Endodermal cell (in vitro differentiated cells): ENCODE measurements around the gene MGAT5B. TPM values are rescaled to one million over a fixed set of nuclear protein-coding genes. Genes with fewer than 3 reads are reported as not detected.
"Not testable (repeated sequence)": the region's sequence is repeated elsewhere in the genome, so short reads cannot be mapped to it uniquely, and the experiment has no call there.

Experiments used
- DNase-seq: peaks from one replicate; pipeline ENCODE4 v3.0.0-alpha.2; 2017
- H3K27ac ChIP-seq: 2 replicates; pipeline ENCODE4 v1.5.1; 2013; ENCODE audit warnings: mild to moderate bottlenecking, low read depth, low read length, moderate library complexity
- H3K27me3 ChIP-seq: 2 replicates; pipeline ENCODE4 v1.6.1; 2013; ENCODE audit warnings: mild to moderate bottlenecking, low read length, moderate library complexity; ENCODE audit not compliant: insufficient read depth, control insufficient read depth, poor library complexity, severe bottlenecking
- H3K36me3 ChIP-seq: 2 replicates; pipeline ENCODE4 v1.7.0; 2013; ENCODE audit warnings: mild to moderate bottlenecking, low read length, moderate library complexity; ENCODE audit not compliant: control insufficient read depth, insufficient read depth
- H3K4me1 ChIP-seq: one replicate; pipeline ENCODE4 v1.7.0; 2013; ENCODE audit warnings: low read length; ENCODE audit not compliant: control insufficient read depth, insufficient read depth
- H3K4me3 ChIP-seq: 2 replicates; pipeline ENCODE4 v1.5.1; 2013; ENCODE audit warnings: mild to moderate bottlenecking, low read length, moderate library complexity
- H3K9ac ChIP-seq: 2 replicates; pipeline ENCODE4 v1.6.1; 2013; ENCODE audit warnings: mild to moderate bottlenecking, low read length, moderate library complexity; ENCODE audit not compliant: poor library complexity, severe bottlenecking; ENCODE audit errors: extremely low read depth
- H3K9me3 ChIP-seq: 2 replicates; pipeline ENCODE4 v1.6.1; 2013; ENCODE audit warnings: mild to moderate bottlenecking, low read length, moderate library complexity; ENCODE audit not compliant: control insufficient read depth
- H3K27ac Mint-ChIP-seq: 2 replicates; pipeline ENCODE4 v1.8.0; 2020; ENCODE audit warnings: mixed read lengths
- H3K27me3 Mint-ChIP-seq: 2 replicates; pipeline ENCODE4 v1.8.0; 2021; ENCODE audit warnings: mild to moderate bottlenecking, mixed read lengths; ENCODE audit not compliant: insufficient read depth
- H3K36me3 Mint-ChIP-seq: 2 replicates; pipeline ENCODE4 v1.8.0; 2020; ENCODE audit warnings: low read depth, mixed read lengths
- H3K4me1 Mint-ChIP-seq: 2 replicates; pipeline ENCODE4 v1.8.0; 2020; ENCODE audit warnings: mixed read lengths
- H3K4me3 Mint-ChIP-seq: 2 replicates; pipeline ENCODE4 v1.8.0; 2020; ENCODE audit warnings: mild to moderate bottlenecking, moderate library complexity, mixed read lengths
- H3K9me3 Mint-ChIP-seq: 2 replicates; pipeline ENCODE4 v1.8.0; 2020; ENCODE audit warnings: mild to moderate bottlenecking, mixed read lengths
- WGBS, 2 experiments: methylation state at CpG; one replicate each; pipeline versions ENCODE4 v1.1.5 to v1.1.7; 2013; ENCODE audit warnings: missing lambda C conversion rate in 2 of 2, mixed read lengths in 1 of 2; ENCODE audit not compliant: insufficient coverage in 1 of 2, insufficient read length in 1 of 2; 5-methylcytosine and 5-hydroxymethylcytosine counted together
- total RNA-seq, 2 donors: library from RNA; stranded (reverse); fragmentation: NEBNext Ultra II Directional in 1 of 2; extraction: Animal tissue kit (Norgen Biotek cat#: 25700) in 1 of 2; gene quantifications; 2 replicates in 1 of 2; 3 replicates in 1 of 2; pipeline ENCODE4 v1.2.1, GENCODE V29; 2021
- TF ChIP-seq, protein P1 (sequence below): fragments of 200-600 bp; sonication (generic); conservative IDR thresholded peaks from 2 replicates; pipeline ENCODE4 v1.5.0; 2021; ENCODE audit warnings: antibody characterized with exemption, mild to moderate bottlenecking

Gene MGAT5B
- total RNA-seq, 2 donors from 2014 or later, result 2.9 to 3.3 TPM

DNA sequence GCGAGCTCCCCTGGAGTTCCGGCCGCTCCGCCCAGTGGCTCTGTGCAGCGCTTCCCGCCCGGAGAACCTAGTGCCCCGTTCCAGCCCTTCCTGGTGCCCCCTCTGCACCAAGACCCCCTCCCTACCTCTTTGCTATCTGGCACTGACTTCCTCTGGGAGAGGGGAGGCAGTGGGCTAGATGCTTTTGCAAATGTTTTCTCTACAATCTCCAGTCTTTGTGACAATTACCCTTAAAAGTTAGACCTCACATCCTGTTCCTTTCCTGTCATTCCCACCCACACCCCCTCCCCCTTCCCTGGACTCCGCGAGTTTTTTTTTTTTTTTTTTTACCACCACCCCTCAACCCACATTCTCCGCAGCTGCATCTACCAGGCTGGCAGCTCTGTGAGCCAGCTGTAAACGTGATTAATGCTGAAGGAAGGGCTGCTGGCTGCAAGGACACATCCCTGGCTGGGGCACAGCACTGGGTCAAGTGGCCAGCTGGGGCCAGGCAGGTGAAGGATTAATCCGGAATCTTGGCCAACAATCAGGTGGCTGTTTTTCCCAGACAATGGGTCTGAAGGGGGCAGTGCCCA lies 101.5 kb downstream of the MGAT5B start:
- peak overlapping the region; percentile 94 for H3K27ac ChIP-seq
- H3K36me3 Mint-ChIP-seq, result no peaks in the 10 kb centered on the region
- no peaks in the 10 kb centered on the region for H3K9me3 ChIP-seq
- H3K9ac ChIP-seq, result peak overlapping the region; percentile 94
- peak overlapping the region; percentile 70 for H3K4me3 Mint-ChIP-seq
- DNase-seq, result peak; percentile 80
- no peaks in the 10 kb centered on the region for H3K27me3 Mint-ChIP-seq
- WGBS, 2 experiments, result 0 to 2% methylated on average over 2 to 13 of the region's 13 CpGs
- peaks cover 8% of the 10 kb centered on the region for H3K4me1 ChIP-seq
- peak overlapping the region; percentile 80 for H3K4me3 ChIP-seq
- peak overlapping the region; percentile 100 for H3K27ac Mint-ChIP-seq
- no peaks in the 10 kb centered on the region for H3K36me3 ChIP-seq
- H3K9me3 Mint-ChIP-seq, result no peaks in the 10 kb centered on the region
- TF ChIP-seq, protein P1, sequence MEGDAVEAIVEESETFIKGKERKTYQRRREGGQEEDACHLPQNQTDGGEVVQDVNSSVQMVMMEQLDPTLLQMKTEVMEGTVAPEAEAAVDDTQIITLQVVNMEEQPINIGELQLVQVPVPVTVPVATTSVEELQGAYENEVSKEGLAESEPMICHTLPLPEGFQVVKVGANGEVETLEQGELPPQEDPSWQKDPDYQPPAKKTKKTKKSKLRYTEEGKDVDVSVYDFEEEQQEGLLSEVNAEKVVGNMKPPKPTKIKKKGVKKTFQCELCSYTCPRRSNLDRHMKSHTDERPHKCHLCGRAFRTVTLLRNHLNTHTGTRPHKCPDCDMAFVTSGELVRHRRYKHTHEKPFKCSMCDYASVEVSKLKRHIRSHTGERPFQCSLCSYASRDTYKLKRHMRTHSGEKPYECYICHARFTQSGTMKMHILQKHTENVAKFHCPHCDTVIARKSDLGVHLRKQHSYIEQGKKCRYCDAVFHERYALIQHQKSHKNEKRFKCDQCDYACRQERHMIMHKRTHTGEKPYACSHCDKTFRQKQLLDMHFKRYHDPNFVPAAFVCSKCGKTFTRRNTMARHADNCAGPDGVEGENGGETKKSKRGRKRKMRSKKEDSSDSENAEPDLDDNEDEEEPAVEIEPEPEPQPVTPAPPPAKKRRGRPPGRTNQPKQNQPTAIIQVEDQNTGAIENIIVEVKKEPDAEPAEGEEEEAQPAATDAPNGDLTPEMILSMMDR, result no peak
- H3K27me3 ChIP-seq, result no peaks in the 10 kb centered on the region
- H3K4me1 Mint-ChIP-seq, result peaks cover 13% of the 10 kb centered on the region

DNA sequence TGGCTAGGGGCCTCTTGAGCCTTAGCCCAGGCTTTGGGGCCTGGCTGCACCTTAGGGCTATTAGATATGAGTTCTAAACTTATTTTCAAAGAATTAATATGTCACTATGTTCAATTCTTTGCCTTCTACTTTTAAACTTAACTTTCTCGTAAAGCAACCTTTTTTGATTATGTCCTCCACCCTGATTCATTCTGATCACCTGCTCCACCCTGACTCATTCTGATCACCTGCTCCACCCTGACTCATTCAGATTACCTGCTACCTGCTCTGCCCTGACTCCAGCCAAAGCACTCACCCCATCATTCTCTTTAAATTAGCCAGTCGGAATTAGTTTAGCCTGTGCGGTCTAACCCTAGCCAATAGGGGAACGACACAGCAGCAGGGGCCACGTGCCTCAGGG lies 102.0 kb downstream of the MGAT5B start:
- H3K27ac Mint-ChIP-seq, result peak overlapping the region; percentile 30
- DNase-seq, H3K36me3 Mint-ChIP-seq, H3K9me3 ChIP-seq, H3K36me3 ChIP-seq, H3K4me1 ChIP-seq, H3K27me3 Mint-ChIP-seq, H3K27me3 ChIP-seq, H3K27ac ChIP-seq, H3K9me3 Mint-ChIP-seq: not testable (repeated sequence)
- peak overlapping the region; percentile 94 for H3K9ac ChIP-seq
- WGBS, 2 experiments, result 73 to 82% methylated on average over 5 of the region's 5 CpGs
- peak overlapping the region; percentile 70 for H3K4me3 Mint-ChIP-seq
- H3K4me3 ChIP-seq, result peak overlapping the region; percentile 80
- H3K4me1 Mint-ChIP-seq, result peaks cover 13% of the 10 kb centered on the region

DNA sequence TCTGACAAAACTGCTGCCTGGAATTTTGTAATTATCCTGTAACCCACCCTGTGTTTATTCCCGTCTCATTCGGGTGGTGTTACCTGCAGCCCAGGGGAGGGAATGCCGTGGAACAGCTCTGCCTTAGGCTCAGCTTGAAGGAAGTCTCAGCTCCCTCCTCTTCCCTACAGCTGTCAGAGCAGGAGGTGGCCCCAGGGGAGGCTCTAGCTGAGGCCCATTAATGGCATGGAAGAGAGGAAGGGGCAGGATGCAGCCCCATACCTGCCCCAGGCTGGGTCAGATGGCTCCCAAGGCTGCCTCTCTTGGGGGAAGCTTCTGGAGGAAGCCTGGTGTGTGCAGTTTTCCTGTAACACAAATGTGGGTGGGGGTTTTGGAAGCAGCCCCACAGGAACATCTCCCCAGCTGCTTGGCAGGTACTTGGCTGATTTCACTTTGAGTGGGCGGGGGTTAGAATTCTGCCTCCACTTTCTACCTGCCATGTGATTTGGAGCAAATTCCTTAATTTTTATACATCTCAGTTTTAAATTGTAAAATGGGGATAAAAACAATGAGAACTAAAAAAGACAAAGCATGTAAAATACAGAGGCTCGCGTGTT lies 103.9 kb downstream of the MGAT5B start:
- H3K27me3 Mint-ChIP-seq, result peaks cover 2% of the 10 kb centered on the region

More for the DNA sequence above, 103.9 kb downstream of the MGAT5B start:
- peaks cover 3% of the 10 kb centered on the region for H3K9me3 Mint-ChIP-seq
- no peak overlapping the region for H3K4me3 Mint-ChIP-seq
- H3K4me1 ChIP-seq, result peaks cover 8% of the 10 kb centered on the region
- H3K4me3 ChIP-seq, result no peak overlapping the region
- no peak overlapping the region for H3K9ac ChIP-seq
- H3K9me3 ChIP-seq, result peaks cover 6% of the 10 kb centered on the region
- H3K27ac Mint-ChIP-seq, result no peak overlapping the region
- TF ChIP-seq, protein P1, result no peak
- WGBS, 2 experiments, result 77 to 85% methylated on average over 3 to 6 of the region's 6 CpGs
- no peak overlapping the region for H3K27ac ChIP-seq
- peaks cover 13% of the 10 kb centered on the region for H3K4me1 Mint-ChIP-seq
- no peaks in the 10 kb centered on the region for H3K27me3 ChIP-seq
- no peak for DNase-seq
- no peaks in the 10 kb centered on the region for H3K36me3 ChIP-seq
- no peaks in the 10 kb centered on the region for H3K36me3 Mint-ChIP-seq
